Neural progenitor cell (in vitro differentiated cells): Measurements from ENCODE around the gene MYRFL.

Experiments
- CTCF ChIP-seq: fragments of 200-600 bp; sonication (generic); IDR thresholded peaks from 2 replicates; pipeline ENCODE4 v1.5.1; 2017; ENCODE audit warnings: antibody characterized with exemption, mild to moderate bottlenecking
- EZH2 ChIP-seq: fragments of 200-600 bp; sonication (generic); IDR thresholded peaks from 2 replicates; pipeline ENCODE4 v1.6.1; 2017; ENCODE audit warnings: antibody characterized with exemption, mild to moderate bottlenecking, moderate library complexity
- EZH2phosphoT487 ChIP-seq: fragments of 200-600 bp; sonication (generic); IDR thresholded peaks from 2 replicates; pipeline ENCODE4 v1.6.1; 2017; ENCODE audit warnings: antibody characterized with exemption

- no peak for TF ChIP-seq CTCF
- TF ChIP-seq EZH2, result no peak
- TF ChIP-seq EZH2phosphoT487, result no peak
These were observed 41.7 kb upstream of the MYRFL start for GRCh38 chr12:69783365-69783764.
